NCI-H128 (cell line): Measurements from ENCODE around the gene NRP1.
A peak's percentile ranks its signal among the peaks of the same experiment; 100 is the strongest.
"Not testable (repeated sequence)": the region's sequence is repeated elsewhere in the genome, so short reads cannot be mapped to it uniquely, and the experiment has no call there.

ENCODE experiments used
- DNase-seq: peaks from one replicate; lab custom pipeline; 2025; ENCODE audit not compliant: unreplicated experiment; lab: John Stamatoyannopoulos, UW

NRP1 gene

GRCh38 chr10:33325929-33326328 is 8.5 kb downstream of the NRP1 start:
- peak; percentile 2 for DNase-seq

GRCh38 chr10:33323721-33324120 is 10.7 kb downstream of the NRP1 start:
- no peak for DNase-seq

GRCh38 chr10:33321516-33321915 is 13.0 kb downstream of the NRP1 start:
- DNase-seq: no peak

- DNase-seq: no peak
Measured at GRCh38 chr10:33320288-33320687, 14.2 kb downstream of the NRP1 start.

GRCh38 chr10:33315891-33316290 is 18.6 kb downstream of the NRP1 start:
- DNase-seq: no peak

- no peak for DNase-seq
Measured at GRCh38 chr10:33314811-33315561, 19.5 kb downstream of the NRP1 start.

GRCh38 chr10:33311640-33312039 is 22.8 kb downstream of the NRP1 start:
- no peak for DNase-seq

GRCh38 chr10:33310853-33311252 is 23.6 kb downstream of the NRP1 start:
- DNase-seq: no peak

GRCh38 chr10:33309406-33309805 is 25.1 kb downstream of the NRP1 start:
- no peak for DNase-seq

GRCh38 chr10:33307835-33308234 is 26.6 kb downstream of the NRP1 start:
- DNase-seq: no peak

- DNase-seq: no peak
Measured at GRCh38 chr10:33306701-33307519, 27.6 kb downstream of the NRP1 start.

- DNase-seq: no peak
Measured at GRCh38 chr10:33306126-33306525, 28.3 kb downstream of the NRP1 start.

- DNase-seq: no peak
Measured at GRCh38 chr10:33304423-33305225, 29.8 kb downstream of the NRP1 start.

GRCh38 chr10:33303988-33304387 is 30.5 kb downstream of the NRP1 start:
- DNase-seq: no peak

- no peak for DNase-seq
Measured at GRCh38 chr10:33302208-33302829, 32.1 kb downstream of the NRP1 start.

GRCh38 chr10:33301097-33301789 is 33.2 kb downstream of the NRP1 start:
- DNase-seq: no peak

GRCh38 chr10:33300544-33300943 is 33.9 kb downstream of the NRP1 start:
- not testable (repeated sequence) for DNase-seq

- DNase-seq: no peak
Measured at GRCh38 chr10:33298893-33299292, 35.6 kb downstream of the NRP1 start.

- DNase-seq: no peak
Measured at GRCh38 chr10:33298110-33298509, 36.4 kb downstream of the NRP1 start.

GRCh38 chr10:33295851-33296250 is 38.6 kb downstream of the NRP1 start:
- DNase-seq: no peak
